ENCODE results near the gene CCDC60. TPM values are rescaled to one million over a fixed set of nuclear protein-coding genes. Genes with fewer than 3 reads are reported as not detected.

The CCDC60 gene
- total and polyA plus RNA-seq, 2 experiments from 2014 or later: not detected

GRCh38 chr12:119578112-119578511, 243.6 kb downstream of the CCDC60 start:
- no peak overlapping the region for H2AFZ ChIP-seq
- H3K9ac ChIP-seq: no peak overlapping the region
- no peaks in the 10 kb centered on the region for H3K9me3 ChIP-seq (ENCODE audit: low read depth)
- no peaks in the 10 kb centered on the region for H3K9me2 ChIP-seq (ENCODE audit: insufficient read depth)
- no peak overlapping the region for H3K4me2 ChIP-seq (ENCODE audit: unreplicated experiment)
- no peaks in the 10 kb centered on the region for H3K4me1 ChIP-seq (ENCODE audit: insufficient read depth)
- in situ Hi-C loops (cut with MboI): no loop called here
- H4K20me1 ChIP-seq (ENCODE audit: insufficient read depth): no peaks in the 10 kb centered on the region
- H3K79me2 ChIP-seq (ENCODE audit: insufficient read depth): no peaks in the 10 kb centered on the region
- H3K27ac ChIP-seq: no peak overlapping the region
- no peaks in the 10 kb centered on the region for H3K36me3 ChIP-seq (ENCODE audit: low read depth)
- no peaks in the 10 kb centered on the region for H3F3A ChIP-seq (ENCODE audit: insufficient read depth)
- no peaks in the 10 kb centered on the region for H3K27me3 ChIP-seq (replicated peaks; ENCODE audit: insufficient read depth)
- peak; percentile 51 for DNase-seq
- TF ChIP-seq EZH2 (IDR thresholded peaks at IDR 0.05; ENCODE audit: insufficient read depth, poor library complexity, severe bottlenecking) (no peak), EZH2phosphoT487 (IDR thresholded peaks at IDR 0.05; ENCODE audit: insufficient read depth, low read depth) (no peak)
- 3 to 6% methylated on average over 2 of the region's 2 CpGs for WGBS, 2 experiments (ENCODE audit: low coverage in 1 of 2, low lambda C conversion rate in 2 of 2, missing lambda C conversion rate in 2 of 2)
- H3K4me3 ChIP-seq: no peak overlapping the region

DNA sequence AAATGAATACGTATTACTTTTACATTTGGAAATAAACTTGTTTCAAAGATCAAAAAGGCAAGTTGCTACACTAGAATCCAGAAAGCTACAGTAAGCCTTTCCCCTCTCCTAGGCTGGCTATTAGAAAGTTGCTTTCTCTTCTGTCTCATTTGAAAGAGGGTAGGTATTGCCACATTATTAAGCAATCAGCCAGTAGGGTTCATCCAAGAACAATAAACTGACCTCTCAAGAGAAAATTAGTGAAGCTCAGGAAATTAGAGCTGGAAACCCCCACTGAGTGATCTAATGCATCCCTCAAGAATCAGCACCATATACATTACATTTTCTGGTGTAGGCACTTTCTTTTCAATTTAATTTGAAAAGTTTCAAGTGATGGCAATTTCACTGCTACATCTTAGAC, 254.6 kb downstream of the CCDC60 start:
- Histone ChIP-seq H3F3A (ENCODE audit: insufficient read depth) (no peaks in the 10 kb centered on the region), H3K79me2 (ENCODE audit: insufficient read depth) (no peaks in the 10 kb centered on the region), H3K36me3 (ENCODE audit: low read depth) (no peaks in the 10 kb centered on the region), H3K27me3 (replicated peaks; ENCODE audit: insufficient read depth) (peaks cover 9% of the 10 kb centered on the region), H3K9me3 (ENCODE audit: low read depth) (no peaks in the 10 kb centered on the region), H2AFZ (no peak overlapping the region), H3K9ac (no peak overlapping the region), H3K27ac (no peak overlapping the region), H3K4me2 (ENCODE audit: unreplicated experiment) (no peak overlapping the region), H3K4me1 (ENCODE audit: insufficient read depth) (no peaks in the 10 kb centered on the region), H4K20me1 (ENCODE audit: insufficient read depth) (no peaks in the 10 kb centered on the region), H3K4me3 (no peak overlapping the region), H3K9me2 (ENCODE audit: insufficient read depth) (no peaks in the 10 kb centered on the region)
- DNase-seq: no peak
- in situ Hi-C loops (cut with MboI): no loop called here
- no peak for TF ChIP-seq EZH2 (IDR thresholded peaks at IDR 0.05; ENCODE audit: insufficient read depth, poor library complexity, severe bottlenecking)
- WGBS, 2 experiments (ENCODE audit: low coverage in 1 of 2, low lambda C conversion rate in 2 of 2, missing lambda C conversion rate in 2 of 2): 8 to 14% methylated on average over 1 of the region's 1 CpG

DNA sequence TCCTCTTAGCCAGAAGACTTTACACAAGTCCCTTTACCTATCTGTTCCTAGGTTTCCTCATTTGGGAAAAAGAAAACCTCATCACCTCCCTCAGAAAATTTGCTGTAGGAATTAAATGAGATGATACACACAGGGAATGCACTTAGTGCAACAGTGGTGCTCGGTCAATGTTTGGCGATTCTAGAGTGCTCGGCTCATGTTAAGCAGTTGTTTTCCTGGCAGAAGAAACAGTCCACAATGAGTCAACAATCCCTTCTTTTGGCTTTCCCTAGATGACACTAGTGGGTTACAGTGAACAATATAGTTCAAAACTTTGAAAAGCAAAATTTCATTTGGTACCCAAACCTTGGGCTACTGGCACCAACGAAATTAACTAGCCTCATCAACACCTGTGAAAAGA, 255.1 kb downstream of the CCDC60 start:
- no peak overlapping the region for H2AFZ ChIP-seq
- H3K27ac ChIP-seq: no peak overlapping the region
- H3K27me3 ChIP-seq (replicated peaks; ENCODE audit: insufficient read depth): peaks cover 12% of the 10 kb centered on the region
- H3K36me3 ChIP-seq (ENCODE audit: low read depth): no peaks in the 10 kb centered on the region
- H3K9me3 ChIP-seq (ENCODE audit: low read depth): no peaks in the 10 kb centered on the region
- no peaks in the 10 kb centered on the region for H4K20me1 ChIP-seq (ENCODE audit: insufficient read depth)
- no peaks in the 10 kb centered on the region for H3K79me2 ChIP-seq (ENCODE audit: insufficient read depth)
- H3K4me2 ChIP-seq (ENCODE audit: unreplicated experiment): no peak overlapping the region
- no peak overlapping the region for H3K4me3 ChIP-seq
- DNase-seq: no peak
- H3K4me1 ChIP-seq (ENCODE audit: insufficient read depth): no peaks in the 10 kb centered on the region
- in situ Hi-C loops (cut with MboI): no loop called here
- no peaks in the 10 kb centered on the region for H3K9me2 ChIP-seq (ENCODE audit: insufficient read depth)
- no peak for TF ChIP-seq EZH2phosphoT487 (IDR thresholded peaks at IDR 0.05; ENCODE audit: insufficient read depth, low read depth)
- no peak for TF ChIP-seq EZH2 (IDR thresholded peaks at IDR 0.05; ENCODE audit: insufficient read depth, poor library complexity, severe bottlenecking)
- 41 to 47% methylated on average over 4 of the region's 4 CpGs for WGBS, 2 experiments (ENCODE audit: low coverage in 1 of 2, low lambda C conversion rate in 2 of 2, missing lambda C conversion rate in 2 of 2)
- no peaks in the 10 kb centered on the region for H3F3A ChIP-seq (ENCODE audit: insufficient read depth)
- no peak overlapping the region for H3K9ac ChIP-seq

Other genes with a start within 250 kb of the CCDC60 start
- gene HSPB8, start 155.8 kb upstream of the CCDC60 start, total RNA-seq (2014; rRNA removed; shearing (Covaris generic)): 11.1 and 17.8 TPM in 2 replicates
- 15.3 and 16.4 TPM in 2 replicates for gene HSPB8, start 155.8 kb upstream of the CCDC60 start, polyA plus RNA-seq (2016; fragmentation: Nextera tagmentation; extraction: Ambion mirVana)

Data from GM23248 (cell line).